ENCODE data around the gene DPEP2NB.
"Not testable (repeated sequence)": the region's sequence is repeated elsewhere in the genome, so short reads cannot be mapped to it uniquely, and the experiment has no call there.

Gene DPEP2NB

GRCh38 chr16:68013440-68013839, 2.3 kb downstream of the DPEP2NB start:
- no peak for DNase-seq (ENCODE audit: low read depth)

GRCh38 chr16:68009872-68010271, 5.8 kb downstream of the DPEP2NB start:
- DNase-seq (ENCODE audit: low read depth): not testable (repeated sequence)

- no peak for DNase-seq (ENCODE audit: low read depth)
Measured at GRCh38 chr16:68009157-68009735, 6.5 kb downstream of the DPEP2NB start.

- DNase-seq (ENCODE audit: low read depth): no peak
Measured at GRCh38 chr16:68005786-68006286, 9.9 kb downstream of the DPEP2NB start.

- DNase-seq (ENCODE audit: low read depth): no peak
Measured at GRCh38 chr16:68005211-68005610, 10.5 kb downstream of the DPEP2NB start.

GRCh38 chr16:68003031-68003430, 12.7 kb downstream of the DPEP2NB start:
- no peak for DNase-seq (ENCODE audit: low read depth)

GRCh38 chr16:68000450-68000849, 15.3 kb downstream of the DPEP2NB start:
- DNase-seq (ENCODE audit: low read depth): no peak

GRCh38 chr16:67999985-68000384, 15.7 kb downstream of the DPEP2NB start:
- no peak for DNase-seq (ENCODE audit: low read depth)

- not testable (repeated sequence) for DNase-seq (ENCODE audit: low read depth)
Measured at GRCh38 chr16:67998779-67999688, 16.7 kb downstream of the DPEP2NB start, which contains the start of gene DPEP2. Gene DPEP2 (minus strand): TSS chr16:67999484. CDS start chr16:67993212, 6,272 bp downstream.

GRCh38 chr16:67998231-67998778, 17.4 kb downstream of the DPEP2NB start:
- DNase-seq (ENCODE audit: low read depth): not testable (repeated sequence)

- no peak for DNase-seq (ENCODE audit: low read depth)
Measured at GRCh38 chr16:67996666-67997065, 19.0 kb downstream of the DPEP2NB start.

- no peak for DNase-seq (ENCODE audit: low read depth)
Measured at GRCh38 chr16:67995423-67995822, 20.3 kb downstream of the DPEP2NB start.

GRCh38 chr16:67994040-67994408, 21.7 kb downstream of the DPEP2NB start:
- DNase-seq (ENCODE audit: low read depth): not testable (repeated sequence)

GRCh38 chr16:67993207-67994039, 22.3 kb downstream of the DPEP2NB start:
- peak; percentile 67 for DNase-seq (ENCODE audit: low read depth)

- no peak for DNase-seq (ENCODE audit: low read depth)
Measured at GRCh38 chr16:67992661-67993206, 23.0 kb downstream of the DPEP2NB start.

GRCh38 chr16:67990018-67990386, 25.7 kb downstream of the DPEP2NB start:
- DNase-seq (ENCODE audit: low read depth): no peak

GRCh38 chr16:67989322-67990017, 26.2 kb downstream of the DPEP2NB start:
- DNase-seq (ENCODE audit: low read depth): no peak

- no peak for DNase-seq (ENCODE audit: low read depth)
Measured at GRCh38 chr16:67988675-67989074, 27.0 kb downstream of the DPEP2NB start.

- DNase-seq (ENCODE audit: low read depth): no peak
Measured at GRCh38 chr16:67987460-67988160, 28.1 kb downstream of the DPEP2NB start.

- DNase-seq (ENCODE audit: low read depth): no peak
Measured at GRCh38 chr16:67986949-67987348, 28.8 kb downstream of the DPEP2NB start.

Data from T-helper 22 cell (primary cell).